Central memory CD4-positive, alpha-beta T cell (primary cell): ENCODE results near the gene IQCF5.
"Not testable (repeated sequence)": the region's sequence is repeated elsewhere in the genome, so short reads cannot be mapped to it uniquely, and the experiment has no call there.

Experiments
- DNase-seq: peaks from one replicate; pipeline ENCODE4 v3.0.0; 2022
- total RNA-seq, 3 experiments: gene quantifications; one replicate each; lab custom pipeline; 2026; lab: John Stamatoyannopoulos, UW

IQCF5 gene
- total RNA-seq, result 0 reads per million in 3 experiments

- no peak for DNase-seq
Measured at GRCh38 chr3:51875501-51875900, at the start of gene IQCF5. IQCF5 (minus strand) TSS chr3:51875601; CDS start chr3:51875531, 70 bp downstream.

GRCh38 chr3:51921081-51921578 lies 45.7 kb upstream of the IQCF5 start:
- DNase-seq, result no peak

DNA sequence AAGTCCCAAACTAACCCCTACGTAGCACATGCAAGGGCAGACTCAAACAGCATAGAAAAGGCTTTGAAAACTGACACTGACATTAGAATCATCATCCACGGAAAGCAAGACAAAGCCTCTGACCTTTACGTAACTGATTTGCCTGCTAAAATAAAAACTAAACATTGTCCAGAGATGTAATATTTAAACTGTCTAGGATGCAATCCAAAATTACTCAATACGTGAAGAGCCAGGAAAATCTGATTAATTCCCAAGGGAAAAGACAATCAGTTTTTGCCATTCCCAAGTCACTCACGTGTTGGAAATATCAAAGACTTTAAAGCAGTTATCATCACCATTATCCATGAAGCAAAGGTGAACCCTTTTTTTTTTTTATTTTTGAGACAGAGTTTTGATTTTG lies 41.0 kb upstream of the IQCF5 start:
- DNase-seq, result no peak

- no peak for DNase-seq
Measured at GRCh38 chr3:51908026-51908425, 32.6 kb upstream of the IQCF5 start.

DNA sequence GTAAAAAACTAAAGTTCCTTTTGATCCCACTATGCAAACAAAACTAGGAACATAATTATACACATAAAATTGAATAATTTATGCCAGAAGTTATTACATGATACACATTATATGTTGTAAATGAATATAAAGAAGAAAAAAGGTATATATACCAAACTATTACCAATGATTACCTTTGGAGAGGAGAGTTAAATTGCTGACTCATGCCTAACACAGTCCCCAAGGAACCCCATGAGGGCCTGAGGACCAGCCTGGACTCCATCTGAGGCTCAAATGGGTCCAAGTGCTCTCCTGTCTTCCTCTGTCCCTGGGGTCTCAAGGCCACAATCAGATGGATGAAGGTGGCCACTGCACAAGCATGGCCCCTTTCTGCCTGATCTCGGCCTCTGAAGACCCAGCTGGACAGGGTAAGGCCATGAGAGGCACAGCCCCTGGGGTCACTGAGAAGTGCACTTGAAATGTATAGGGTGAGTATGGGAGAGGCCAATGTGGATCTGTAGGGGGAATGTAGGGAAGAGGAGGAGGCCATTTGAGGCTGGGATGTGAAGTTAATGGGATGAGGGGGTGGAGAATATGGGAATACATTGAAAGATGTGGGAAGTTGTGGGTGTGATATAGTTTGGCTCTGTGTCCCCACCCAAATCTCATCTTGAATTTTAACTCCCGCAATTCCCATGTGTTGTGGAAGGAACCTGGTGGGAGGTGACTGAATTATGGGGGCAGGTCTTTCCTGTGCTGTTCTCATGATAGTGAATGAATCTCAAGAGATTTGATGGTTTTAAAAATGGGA lies 28.8 kb upstream of the IQCF5 start:
- DNase-seq, result no peak

- DNase-seq, result not testable (repeated sequence)
Measured at GRCh38 chr3:51902361-51902760, 27.0 kb upstream of the IQCF5 start.

DNA sequence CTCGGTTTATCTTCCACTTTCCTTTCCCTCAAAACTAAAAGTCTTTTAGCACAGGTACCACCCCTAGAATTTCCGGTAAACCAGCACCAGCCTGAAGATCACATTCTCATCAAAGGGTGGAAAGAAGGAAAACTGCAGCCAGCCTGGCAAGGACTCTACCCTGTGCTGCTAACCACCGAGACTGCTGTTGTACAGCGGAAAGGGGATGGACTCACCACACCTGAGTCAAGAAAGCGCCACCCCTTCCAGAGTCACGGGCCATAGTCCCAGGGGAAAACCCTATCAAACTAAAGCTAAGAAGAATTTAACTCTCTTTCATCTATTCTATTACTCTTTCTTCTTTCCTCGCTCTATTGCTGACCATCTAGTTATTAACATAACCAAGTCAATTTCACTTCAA lies 24.6 kb upstream of the IQCF5 start:
- not testable (repeated sequence) for DNase-seq

- no peak for DNase-seq
Measured at GRCh38 chr3:51897391-51897790, 22.0 kb upstream of the IQCF5 start.

DNA sequence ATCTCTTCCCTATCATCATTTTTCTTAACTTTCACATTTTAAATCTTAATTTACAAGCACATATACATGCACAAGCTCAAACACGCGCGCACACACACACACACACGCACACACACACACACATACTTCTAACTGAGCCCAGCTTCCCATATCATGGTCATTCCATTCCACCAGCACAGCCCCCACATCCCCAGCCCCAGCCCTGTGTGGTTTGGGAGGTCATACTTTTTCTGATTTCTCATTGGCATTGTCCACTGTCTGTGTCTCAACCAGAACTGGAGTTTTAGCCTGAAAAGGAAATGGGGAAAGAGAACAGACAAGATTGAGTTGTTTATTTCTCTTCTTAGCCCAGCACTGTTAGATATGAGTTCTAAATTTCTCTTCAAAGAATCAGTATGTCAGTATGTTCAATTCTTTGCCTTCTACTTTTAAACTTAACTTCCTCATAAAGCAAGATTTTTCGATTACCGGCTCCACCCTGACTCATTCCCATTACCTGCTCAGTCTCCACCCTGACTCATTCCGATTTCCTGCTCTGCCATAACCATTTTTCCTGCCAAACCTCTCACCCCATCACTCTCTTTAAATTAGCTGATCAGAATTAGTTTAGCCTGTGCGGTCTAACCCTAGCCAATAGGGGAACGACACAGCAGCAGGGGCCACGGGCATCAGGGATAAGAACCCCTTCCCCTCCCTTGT lies 21.4 kb upstream of the IQCF5 start:
- no peak for DNase-seq

DNA sequence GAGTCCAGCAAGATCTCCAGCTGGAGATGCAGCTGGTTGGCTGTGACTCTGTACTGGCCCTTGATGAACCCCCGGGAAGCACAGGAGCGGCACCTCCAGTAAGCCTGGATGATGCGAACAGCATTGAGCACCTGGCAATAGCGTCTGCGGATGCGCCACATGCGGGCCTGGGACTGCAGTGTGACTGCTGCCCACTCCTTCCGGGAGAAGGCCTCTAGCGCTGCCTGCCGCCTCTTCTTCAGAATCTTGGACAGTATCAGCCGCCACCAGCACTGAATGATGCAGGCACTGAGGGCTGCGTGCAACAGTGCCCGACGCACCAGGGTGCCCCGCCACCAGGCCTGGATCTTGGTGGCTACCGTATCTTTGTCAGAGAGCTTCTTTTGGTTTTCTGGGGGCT lies 19.5 kb upstream of the IQCF5 start:
- no peak for DNase-seq

DNA sequence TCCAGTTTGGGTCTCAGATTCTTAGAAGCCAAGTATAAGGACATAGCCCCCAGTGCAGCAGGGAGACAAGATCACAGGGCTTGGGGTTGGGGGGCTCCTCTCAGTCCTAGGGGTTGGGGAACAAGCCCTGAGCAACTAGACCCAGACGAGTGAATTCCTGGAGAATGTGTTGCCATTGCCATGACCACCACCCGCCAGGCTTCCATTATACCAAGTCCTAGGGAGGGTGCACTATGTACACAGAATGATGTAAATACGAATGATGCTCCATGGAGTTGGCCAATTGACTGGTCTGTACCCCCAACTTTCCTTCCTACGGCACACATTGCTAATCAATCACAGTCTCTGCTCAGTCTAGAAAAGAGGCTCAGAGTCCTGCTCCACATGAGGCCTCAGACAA lies 19.0 kb upstream of the IQCF5 start:
- no peak for DNase-seq

GRCh38 chr3:51891242-51892039 lies 16.0 kb upstream of the IQCF5 start:
- DNase-seq, result no peak

DNA sequence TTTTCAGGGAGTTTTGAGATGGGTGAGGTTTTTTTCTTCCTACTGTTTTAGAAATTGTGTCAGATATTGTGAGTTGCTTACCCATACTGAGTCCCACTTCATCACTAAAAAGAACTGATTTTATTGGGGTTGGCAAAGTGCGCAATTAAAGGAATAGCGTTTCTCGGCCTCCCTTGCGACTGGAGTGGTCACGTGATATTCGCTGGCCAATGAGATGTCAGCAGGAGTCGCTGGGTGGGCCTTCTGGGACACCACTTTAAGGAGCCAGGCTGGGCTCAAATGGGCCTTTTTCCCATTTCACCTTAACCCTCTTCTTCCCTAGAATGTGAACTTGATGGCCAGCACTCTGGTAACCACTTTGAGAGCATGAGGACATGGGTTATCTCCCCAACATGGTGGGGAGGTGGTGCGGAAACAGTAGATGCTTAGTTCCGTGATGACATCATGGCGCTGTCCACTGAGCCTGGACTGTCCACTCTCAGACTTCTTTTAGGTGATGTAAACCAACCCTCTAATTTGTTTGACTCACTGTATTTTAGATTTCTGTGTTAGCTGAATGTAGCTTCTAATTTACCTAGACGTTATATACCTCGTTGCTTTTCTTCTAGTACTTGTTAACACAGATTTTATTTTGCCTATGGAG lies 13.2 kb upstream of the IQCF5 start:
- DNase-seq, result no peak

DNA sequence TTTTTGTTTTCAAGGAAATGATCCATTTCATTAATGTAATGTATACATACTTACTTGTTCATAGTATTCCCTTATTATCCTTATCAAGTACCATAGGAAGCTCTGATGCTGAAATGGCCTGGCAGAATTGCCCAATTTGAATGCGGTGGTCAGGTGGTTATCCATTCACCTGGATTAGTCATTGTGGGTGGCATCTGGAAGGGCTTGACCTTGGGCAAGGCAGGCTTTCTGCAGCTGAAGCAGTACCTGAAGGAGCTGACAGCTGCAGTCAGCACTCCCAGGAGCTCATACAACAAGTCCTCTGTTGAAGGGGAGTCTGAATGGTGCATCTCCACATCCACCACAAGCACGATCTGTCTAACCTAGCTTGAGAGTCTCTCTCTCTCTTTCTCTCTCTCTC lies 12.2 kb upstream of the IQCF5 start:
- no peak for DNase-seq

DNA sequence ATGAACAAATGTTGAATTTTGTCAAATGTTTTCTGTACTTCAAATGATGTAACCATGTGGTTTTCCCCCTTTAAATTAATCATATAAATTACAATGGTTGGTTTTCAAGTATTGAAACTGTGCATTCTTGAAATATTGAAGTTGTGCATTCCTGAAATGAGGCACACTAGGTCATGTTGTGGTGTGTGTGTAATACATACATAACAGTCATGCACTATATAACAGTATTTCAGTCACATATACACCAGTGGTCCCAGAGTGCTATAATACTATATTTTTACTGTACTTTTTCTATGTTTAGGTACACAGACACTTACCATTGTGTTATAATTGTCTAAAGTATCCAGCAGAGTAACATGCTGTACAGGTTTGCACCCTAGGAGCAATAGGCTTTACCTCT lies 11.0 kb upstream of the IQCF5 start:
- no peak for DNase-seq

DNA sequence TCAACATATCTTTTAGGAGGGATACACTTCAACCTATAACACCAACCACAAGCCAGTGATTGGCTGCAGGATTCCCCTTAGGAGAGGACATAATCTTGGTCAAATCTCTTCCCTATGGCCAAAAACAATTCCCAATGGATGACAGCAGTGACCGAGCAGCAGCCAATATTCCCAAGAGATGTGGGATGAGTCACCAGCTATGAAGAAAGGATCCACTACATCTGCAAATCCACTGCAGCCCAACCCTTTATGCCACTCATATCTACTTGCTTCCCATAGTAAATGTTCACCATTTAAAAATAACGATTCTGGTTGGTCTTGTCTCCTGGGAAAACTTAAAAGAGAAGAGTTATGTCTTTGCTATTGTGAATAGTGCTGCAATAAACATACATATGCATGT lies 4.5 kb upstream of the IQCF5 start:
- no peak for DNase-seq

- no peak for DNase-seq
Measured at GRCh38 chr3:51876186-51876585, 785 bp upstream of the IQCF5 start.

DNA sequence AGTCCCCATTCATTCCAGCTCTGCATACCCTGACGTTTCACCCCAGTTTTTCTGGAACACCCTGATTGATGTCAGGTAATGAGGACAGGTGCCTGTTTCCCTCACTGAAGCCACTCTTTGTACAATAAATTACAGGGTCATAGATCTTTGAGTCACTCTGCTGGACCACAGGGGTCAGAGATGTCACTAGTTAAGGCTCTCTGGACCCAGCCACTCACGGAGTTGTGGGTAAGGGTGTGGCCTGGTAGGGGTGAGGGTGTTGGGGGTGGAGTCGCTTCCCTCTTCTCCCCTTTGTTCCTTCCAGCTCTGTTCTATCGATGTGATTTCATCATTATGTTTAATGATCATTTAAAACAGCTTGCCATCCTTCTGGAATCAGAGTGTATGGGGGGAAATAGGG lies 512 bp downstream of the IQCF5 start:
- no peak for DNase-seq

DNA sequence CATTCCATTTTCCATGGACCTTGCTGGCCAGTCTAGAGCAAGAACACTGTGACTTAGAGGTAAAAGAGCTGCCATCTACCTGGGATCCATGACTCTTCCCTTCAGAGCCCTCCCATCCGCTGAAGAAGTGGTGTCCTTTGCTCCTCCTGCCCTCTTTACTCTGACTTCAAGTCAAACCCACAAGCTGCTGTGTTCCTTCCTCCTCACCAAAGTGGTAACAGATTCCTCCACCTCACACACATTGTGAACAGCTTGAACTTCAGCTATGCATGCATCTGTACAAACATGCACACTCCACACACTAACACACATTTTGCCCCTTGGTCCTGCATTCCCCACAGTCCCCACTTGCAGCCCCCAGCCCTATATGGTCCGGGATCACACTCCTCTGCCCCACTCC lies 990 bp downstream of the IQCF5 start:
- DNase-seq, result no peak

- DNase-seq, result no peak
Measured at GRCh38 chr3:51873876-51874275, 1.5 kb downstream of the IQCF5 start.

- no peak for DNase-seq
Measured at GRCh38 chr3:51873253-51873766, 2.1 kb downstream of the IQCF5 start.

- no peak for DNase-seq
Measured at GRCh38 chr3:51869304-51869703, 6.1 kb downstream of the IQCF5 start.

GRCh38 chr3:51868896-51869295 lies 6.5 kb downstream of the IQCF5 start:
- DNase-seq, result not testable (repeated sequence)
